ENCODE data around the gene VENTX. TPM values are rescaled to one million over a fixed set of nuclear protein-coding genes. Genes with fewer than 3 reads are reported as not detected.

The VENTX gene, protein sequence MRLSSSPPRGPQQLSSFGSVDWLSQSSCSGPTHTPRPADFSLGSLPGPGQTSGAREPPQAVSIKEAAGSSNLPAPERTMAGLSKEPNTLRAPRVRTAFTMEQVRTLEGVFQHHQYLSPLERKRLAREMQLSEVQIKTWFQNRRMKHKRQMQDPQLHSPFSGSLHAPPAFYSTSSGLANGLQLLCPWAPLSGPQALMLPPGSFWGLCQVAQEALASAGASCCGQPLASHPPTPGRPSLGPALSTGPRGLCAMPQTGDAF
- not detected in 2 replicates for total RNA-seq

DNA sequence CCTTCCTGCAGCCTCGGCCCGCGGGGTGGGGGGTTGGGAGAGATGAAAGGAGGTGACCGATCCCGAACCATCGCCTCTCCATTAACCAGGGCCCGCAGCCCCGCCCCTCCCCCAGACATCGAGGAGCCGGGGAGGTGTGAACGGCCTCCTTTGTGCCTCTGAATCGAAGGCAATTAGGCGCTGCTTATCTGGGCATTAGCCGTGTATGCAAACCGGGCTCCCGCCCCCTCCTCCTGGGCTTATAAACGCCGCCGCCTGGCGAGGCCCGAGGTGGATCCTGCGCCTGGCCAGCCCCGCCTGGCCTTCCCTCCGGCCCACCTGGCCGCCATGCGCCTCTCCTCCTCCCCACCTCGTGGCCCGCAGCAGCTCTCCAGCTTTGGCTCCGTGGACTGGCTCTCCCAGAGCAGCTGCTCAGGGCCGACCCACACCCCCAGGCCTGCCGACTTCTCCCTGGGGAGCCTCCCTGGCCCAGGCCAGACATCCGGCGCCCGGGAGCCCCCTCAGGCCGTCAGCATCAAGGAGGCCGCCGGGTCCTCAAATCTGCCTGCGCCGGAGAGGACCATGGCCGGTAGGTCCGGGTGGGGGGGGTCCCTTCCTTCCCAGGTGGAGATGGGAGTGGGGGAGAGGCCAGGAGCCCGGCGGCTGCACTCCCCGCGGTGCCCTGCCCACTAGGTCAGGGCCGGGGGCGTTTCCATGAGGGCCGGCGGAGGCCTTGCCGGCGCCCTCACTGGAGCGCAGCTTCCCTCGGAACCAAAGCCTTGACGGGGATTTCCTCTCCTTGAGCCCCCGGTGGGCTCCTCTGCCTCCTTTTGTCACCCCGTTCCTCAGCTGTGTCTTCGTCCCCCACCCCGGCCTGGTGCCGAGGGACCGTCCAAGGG, at the start of gene VENTX:
TSS of gene VENTX (plus strand) at position 268 of the 878 bp plus-strand sequence. CDS start at position 328, 60 bp downstream.
- intact Hi-C loops (cut with micrococcal nuclease): no loop called here

DNA sequence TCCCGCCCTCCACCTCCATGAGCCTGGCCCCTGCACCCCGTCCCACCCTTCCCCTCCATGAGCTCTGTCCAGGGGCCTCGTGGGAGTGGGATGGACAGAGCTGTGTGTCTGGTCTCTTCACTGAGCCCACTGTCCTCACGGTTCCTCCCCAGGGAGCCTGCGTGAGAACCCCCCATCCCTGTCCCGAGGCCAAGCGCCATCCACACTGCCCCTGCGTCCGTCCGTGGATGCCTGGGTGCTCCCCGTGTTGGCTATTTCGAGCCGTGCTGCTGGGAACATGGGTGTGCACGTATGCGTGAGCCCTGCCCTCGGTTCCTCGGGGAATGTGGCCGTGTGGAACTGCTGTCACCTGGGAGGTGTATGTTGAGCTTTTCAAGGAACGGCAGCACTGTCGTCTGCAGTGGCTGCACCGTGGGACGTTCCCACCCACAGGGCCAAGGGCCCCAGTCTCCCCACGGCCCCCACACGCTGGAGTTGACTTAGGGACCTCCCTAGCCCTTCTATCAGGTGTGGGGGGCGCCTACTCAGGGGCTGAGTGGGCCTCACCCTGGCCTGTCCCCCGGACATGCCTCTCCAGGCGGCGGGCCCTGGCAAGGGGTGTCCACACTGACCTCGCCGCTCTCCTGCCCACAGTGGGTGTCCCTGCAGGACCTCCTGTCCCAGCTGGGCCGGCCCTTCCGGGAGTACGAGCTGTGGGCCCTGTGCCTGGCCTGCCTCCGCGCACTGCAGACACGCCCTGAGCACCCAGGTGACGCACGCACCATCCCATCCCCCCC, 49.6 kb upstream of the VENTX start:
- intact Hi-C loops (cut with micrococcal nuclease): no loop called here

DNA sequence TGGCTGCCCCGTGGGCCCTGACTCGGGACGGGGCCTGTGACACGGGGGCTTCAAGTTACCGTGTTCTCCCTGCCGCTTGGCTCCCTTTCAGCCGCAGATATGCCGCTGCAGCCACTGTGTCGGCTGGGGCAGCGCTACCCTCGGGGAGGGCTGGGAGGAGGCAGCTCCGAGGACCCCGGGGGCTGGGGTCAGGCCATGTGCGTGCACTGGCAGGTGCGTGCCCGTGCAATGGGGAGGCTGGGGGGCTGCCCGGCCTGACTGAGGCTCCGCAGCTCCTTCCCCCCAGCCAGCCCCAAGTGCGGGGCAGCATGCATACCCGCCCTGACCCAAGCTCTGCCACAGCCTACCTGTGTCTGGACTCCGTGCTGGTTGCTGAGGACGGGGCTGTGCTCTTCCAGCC, 48.4 kb upstream of the VENTX start:
- intact Hi-C loops (cut with micrococcal nuclease): no loop called here

DNA sequence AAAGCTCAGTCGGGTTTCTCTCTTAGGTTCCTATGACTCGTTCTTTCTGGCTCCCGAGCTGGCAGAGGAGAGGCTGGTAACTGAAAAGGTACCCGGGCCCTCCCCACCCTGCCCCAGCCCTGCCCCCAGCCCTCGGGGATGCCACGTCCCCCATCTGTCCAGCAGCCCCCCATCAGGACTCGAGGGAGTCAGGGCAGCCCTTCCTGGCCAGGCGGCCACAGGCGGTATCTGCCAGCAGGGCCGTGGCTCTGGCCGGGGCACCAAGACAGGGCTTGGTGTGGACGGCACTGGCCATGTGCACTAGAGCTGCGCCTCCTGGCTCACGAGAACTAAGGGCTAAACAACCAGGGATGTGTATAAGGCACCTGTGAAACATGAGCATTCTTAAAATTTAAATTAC, 47.9 kb upstream of the VENTX start:
- intact Hi-C loops (cut with micrococcal nuclease): no loop called here

DNA sequence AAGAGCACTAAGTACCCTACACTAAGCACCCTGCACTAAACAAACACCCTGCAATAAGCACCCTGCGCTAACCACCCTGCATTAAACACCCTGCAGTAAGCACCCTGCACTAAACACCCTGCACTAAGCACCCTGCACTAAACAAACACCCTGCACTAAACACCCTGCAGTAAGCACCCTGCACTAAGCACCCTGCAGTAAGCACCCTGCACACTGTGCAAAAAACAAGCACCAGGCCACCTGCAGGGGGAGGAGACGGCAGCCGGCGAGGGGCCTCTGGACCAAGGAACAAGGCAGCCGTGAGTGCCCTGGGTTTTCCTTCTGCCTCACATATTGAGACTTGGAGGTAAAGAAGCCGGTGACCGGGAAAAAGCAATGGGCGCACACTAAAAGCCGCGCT, 47.4 kb upstream of the VENTX start:
- intact Hi-C loops (cut with micrococcal nuclease): no loop called here

DNA sequence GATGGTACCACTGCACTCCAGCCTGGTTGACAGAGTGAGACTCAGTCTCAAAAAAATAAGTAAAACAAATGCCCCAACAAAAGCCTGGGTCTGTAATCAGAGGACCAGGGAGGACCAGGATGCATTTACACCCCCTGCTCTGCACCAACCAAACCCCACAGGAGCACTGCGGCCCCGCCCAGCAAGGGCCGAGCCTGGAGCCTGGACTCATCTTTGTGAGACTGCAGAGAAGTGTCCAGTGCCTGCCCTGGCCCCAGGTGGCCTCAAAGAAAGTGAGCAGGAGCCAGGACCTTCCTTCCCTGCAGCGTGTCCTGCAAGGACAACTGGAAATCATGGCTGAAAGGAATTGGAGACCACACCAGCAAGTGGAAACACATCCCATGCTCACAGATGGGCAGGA, 46.0 kb upstream of the VENTX start:
- intact Hi-C loops (cut with micrococcal nuclease): no loop called here

DNA sequence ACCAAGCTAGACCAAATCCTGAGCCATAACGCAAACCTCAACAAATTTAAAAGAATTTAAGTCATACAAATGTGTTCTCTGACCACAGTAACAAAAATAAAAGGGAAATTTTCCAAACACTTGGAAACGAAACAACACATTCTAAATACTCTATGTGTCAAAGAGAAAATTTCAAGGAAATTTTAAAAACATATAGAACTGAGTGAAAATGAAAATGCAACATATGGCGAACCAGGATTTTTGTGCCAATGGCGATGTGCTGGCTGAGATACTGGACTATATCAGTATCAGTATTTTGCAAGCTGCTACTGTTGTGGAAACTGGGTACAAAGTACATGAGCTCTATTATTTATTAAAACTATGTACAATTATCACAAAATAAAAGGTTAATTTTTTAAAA, 43.5 kb upstream of the VENTX start:
- intact Hi-C loops (cut with micrococcal nuclease): no loop called here

DNA sequence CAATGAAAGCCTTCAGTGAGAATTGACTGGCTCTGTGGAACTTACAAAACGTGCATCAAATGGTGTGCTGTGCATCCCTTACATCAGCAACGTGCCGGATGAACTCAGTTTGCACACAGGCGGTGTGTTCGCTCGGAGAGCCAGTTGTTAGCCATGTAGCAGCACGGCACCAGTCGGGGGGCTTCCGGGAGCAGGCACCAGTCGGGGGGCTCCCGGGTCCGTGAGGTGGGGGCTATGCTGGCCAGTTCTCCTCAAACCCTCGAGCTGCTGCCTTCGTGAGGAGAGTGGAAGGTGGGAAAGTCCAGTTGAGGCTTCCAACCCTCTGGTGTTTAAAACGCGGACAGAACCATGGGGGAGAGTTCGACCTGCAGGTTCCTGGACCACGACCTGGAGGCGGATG, 42.6 kb upstream of the VENTX start:
- intact Hi-C loops (cut with micrococcal nuclease): no loop called here

DNA sequence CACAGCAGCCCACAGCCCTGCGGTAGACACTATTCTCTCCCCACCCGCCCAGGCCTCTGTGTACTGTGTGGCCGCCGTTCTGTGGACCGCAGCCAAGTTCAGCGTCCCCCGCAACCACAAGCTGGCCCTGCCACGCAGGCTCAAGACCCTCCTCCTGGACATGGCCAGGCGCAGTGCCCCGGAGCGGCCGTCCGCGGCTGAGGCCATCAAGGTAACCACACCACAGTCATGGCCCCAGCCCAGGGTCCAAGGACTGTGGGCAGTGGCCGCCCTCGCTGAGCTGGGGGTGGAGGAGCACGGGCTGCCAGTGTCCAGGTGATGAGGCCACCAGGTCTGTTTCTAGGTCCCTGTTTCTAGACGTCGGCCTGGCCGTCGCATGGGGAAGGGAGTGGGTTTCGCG, 42.0 kb upstream of the VENTX start:
- intact Hi-C loops (cut with micrococcal nuclease): no loop called here

DNA sequence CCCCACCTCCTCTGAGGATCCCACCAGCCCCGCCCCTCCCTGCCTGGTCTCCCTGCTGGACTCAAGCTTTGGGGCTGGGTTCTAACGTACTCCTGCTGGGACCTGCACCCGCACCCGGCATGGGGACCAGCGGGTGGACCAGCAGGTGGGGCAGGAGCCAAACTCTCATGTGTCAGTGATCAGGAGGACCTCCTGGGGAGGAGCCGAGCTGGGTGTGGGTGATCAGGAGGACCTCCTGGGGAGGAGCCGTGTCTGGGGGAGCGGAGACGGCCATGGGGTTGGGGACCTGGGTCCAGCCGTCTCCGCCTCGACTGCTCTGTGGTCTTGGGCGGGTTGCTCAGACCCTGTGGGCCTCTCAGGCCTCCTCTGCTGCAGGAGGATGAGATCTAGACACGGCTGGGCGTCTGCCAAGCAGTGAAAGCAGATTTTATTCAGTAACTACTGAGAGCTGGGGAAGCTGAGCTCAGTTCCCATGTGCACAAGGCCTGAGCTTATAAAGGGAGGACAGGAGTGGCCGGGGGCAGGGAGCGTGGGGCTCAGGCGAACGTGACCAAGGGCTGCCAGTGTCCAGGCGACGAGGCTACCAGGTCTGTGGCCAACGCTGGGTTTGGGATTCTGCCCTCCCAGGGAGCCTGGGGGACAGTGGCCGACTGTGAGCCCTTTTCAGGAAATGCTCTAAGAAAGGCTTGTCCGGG, 41.3 kb upstream of the VENTX start:
- intact Hi-C loops (cut with micrococcal nuclease): no loop called here

DNA sequence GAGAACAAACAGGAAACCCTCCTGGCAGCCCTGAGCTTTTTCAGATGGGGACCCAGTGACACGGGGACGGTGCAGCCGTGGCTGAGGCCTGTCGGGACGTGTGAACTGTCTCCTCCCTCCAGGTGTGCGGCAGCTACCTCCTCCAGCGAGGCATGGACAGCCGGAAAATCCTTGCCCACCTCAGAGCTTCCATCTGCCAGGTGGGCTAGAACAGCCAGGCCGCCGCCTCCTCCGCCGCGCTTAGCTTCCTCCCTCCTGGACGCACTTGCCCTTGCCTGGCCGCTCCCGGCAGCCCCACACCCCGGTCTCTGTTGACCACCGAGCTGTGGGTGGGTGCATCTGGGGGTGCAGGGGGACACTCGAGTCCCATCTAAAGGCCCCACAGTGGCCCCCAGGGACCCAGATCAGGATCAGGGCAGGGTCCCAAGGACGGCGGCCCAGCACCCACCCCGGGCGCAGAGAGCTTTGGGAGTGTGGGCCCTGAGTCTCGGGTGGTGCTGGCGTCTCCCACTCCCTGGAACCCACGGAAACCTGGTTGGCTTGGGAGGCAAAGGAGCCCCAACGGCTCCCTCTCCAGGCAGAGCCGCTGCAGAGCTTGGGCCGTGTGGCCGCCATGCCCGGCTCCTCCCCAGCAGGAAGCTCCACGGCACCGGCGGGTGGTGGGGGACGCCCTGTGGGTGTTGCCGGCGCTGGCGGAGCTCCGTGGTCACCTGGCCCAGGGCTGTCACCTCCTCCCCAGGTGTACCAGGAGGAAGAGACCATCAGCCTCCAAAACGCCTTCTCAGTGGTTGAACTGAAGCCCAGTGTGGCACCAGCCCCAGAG, 40.5 kb upstream of the VENTX start:
- intact Hi-C loops (cut with micrococcal nuclease): no loop called here

DNA sequence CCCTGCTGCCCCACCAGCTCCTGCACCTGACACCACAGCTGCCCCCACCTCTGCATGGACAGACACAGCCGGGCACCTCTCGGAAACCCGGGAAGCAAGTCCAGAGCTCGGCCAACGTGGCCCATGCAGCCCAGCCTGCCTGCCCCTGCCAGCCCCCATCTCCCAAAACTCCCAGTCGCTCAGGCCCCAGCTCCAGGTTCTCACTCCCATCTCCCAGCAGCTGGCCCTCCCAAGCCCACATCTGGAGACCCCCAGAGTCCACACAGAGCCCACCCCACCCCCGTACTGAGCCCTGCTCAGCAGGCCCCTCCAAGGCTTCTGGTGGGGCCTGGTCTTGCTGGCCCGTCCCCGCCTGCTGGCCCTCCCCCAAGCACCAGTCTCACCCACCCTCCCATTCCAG, 39.9 kb upstream of the VENTX start:
- intact Hi-C loops (cut with micrococcal nuclease): no loop called here

DNA sequence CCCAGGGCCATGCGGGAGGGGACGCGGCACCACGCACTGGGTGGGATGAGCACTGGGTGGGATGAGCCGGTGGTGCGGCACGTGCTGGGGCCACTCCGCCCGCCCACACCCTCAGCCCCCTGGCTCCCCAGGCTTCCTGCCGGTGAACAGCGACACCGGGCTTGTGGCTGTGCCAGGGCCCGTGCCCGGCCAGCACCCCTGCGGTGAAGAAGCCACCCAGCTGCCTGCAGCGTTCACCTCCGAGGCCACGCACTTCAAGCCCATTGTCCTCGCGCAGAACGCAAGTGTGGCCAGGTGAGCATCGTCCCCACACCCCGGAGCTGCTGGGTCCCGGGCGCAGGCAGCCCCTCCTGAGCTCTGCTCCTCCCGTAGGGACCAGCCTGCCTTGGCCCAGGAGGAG, 39.4 kb upstream of the VENTX start:
- intact Hi-C loops (cut with micrococcal nuclease): no loop called here

DNA sequence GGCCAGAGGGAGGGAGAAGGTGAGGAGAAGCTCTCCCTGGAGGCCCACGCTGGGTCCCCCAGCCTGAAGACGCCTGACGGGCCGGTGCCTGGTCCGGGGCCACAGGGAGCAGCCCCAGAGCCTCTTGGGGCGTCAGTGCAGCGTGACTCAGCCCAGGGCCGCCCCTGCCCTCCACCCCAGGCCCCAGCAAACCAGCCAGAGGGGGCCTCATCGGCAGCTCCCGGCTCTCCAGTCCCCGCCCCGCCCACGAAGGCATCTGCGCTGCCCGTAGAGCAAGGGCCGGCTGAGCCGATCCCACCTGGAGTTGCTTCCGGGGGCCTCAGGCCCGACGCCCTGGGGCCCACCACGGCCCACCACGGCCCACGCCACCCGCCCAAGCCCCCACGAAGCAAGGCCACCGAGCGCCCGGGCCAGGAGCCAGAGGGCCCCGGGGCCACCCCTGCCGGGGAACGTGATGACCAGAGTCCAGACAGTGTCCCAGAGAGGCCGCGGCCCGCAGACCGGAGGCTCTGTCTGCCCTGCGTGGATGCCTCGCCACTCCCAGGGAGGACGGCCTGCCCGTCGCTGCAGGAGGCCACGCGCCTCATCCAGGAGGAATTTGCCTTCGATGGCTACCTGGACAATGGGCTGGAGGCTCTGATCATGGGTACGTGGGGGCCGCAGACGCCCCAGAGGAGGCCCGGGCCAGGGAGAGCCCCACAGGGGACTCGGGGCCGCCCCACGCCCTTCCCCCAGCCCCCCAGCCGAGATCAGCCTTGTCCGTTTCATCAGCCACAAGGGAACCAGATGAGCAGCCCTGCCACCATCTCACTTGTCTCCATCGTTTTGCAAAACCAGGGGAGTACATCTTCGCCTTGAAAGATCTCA, 38.8 kb upstream of the VENTX start:
- intact Hi-C loops (cut with micrococcal nuclease): no loop called here

DNA sequence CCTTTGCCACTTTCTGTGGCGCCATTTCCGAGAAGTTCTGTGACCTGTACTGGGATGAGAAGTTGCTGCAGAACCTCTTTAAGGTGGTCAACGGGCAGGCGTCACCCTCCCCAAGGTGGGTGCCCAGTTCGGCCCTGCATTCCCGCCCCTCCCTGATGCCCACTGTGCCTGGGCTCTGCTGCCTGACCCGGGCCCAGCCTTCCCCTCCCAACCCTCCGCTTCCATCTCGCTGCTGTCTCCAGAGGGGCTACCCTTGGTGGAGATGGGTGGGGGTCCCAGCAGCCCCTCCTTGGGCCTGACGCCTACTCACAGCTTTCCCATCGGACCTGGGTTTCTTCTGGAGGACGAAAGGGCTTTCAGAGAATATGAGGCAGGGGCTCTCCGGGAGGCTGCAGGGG, 38.2 kb upstream of the VENTX start:
- intact Hi-C loops (cut with micrococcal nuclease): no loop called here

DNA sequence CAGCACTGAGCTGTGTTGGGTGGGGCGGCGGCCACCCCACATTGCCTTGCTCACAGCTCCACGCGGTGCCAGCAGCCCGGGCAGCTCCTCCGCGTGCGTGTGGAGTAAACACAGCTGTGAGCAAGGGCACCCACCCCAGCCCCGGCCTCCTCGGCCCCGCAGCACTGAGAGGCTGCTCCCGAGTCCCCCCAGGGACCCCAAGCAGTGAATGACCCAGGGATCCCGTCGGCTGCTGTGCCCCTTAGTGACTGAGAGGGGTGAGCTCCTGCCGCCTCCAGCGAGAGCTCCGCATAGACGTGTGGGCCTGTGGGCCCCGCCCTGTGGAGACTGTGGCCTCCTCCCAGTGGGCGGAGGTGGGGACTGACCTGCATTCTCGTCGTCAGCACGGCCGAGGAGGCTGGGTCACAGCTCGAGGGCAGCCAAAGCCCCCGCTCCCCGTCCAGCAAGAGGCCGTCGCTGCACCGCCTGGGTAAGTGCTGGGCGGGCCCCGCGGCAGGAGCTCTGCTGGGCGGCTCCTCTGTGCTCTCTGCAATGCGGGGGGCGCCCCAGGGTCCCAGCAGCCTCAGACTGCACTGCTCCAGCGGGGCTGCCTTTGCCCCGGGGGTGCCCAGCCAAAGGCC, 37.6 kb upstream of the VENTX start:
- intact Hi-C loops (cut with micrococcal nuclease): no loop called here

DNA sequence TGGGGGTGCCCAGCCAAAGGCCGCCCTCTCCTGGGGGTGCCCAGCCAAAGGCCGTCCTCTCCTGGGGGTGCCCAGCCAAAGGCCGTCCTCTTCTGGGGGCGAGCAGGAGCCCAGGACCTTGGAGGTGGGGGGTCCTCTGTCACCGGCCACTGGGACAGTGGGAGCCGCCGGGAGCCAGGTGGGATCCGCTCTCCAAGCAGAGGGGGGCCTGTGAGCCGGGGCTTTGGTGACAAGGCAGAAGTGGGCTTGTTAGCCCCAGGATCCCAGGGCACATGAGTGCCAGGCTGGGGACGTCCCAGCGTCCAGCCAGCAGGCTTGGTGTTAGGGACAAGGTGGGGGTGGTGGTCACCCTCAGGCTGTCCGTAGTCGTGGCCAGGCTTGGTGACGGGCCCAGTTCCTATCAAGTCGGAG, 37.0 kb upstream of the VENTX start:
- intact Hi-C loops (cut with micrococcal nuclease): no loop called here

DNA sequence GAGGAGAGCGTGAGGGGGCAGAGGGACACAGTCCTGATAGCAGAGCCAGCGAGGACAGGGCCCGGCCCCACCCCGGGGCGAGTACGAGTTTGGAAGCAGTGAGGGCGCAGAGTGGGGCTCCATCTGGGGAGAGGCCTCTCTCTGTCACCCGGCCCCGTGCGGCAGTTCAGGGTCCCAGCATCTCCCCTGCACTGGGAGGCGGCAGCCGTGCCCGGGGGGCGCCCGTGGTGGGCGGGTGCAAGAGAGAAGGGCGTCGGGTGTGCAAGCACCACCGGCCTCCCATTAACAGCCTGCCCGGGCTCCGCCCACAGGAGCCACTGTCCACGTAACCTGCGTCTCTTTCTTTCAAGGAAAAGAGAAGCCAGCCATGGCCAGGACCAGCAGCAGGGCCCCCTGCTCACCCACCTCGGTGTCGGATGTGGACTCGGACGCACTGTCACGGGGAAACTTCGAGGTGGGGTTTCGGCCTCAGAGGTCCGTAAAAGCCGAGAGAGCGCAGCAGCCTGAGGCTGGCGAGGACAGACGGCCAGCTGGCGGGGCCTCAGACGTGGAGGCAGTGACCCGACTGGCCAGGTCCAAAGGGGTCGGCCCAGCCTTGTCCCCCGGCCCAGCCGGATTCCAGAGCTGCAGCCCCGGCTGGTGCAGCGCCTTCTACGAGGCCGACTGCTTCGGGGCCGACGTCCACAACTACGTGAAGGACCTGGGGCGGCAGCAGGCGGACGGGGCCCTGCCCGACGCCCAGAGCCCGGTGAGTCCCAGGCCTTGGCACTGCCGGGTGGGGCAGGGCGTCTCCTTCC, 36.3 kb upstream of the VENTX start:
- intact Hi-C loops (cut with micrococcal nuclease): no loop called here
